NCI-H748 treated with DMSO at 0.1 percent for 48 hours (cell line): ENCODE results near the gene NOP14.
"Not testable (repeated sequence)": the region's sequence is repeated elsewhere in the genome, so short reads cannot be mapped to it uniquely, and the experiment has no call there.

Source experiments
- DNase-seq: peaks from one replicate; lab custom pipeline; 2025; lab: John Stamatoyannopoulos, UW

NOP14 gene

DNA sequence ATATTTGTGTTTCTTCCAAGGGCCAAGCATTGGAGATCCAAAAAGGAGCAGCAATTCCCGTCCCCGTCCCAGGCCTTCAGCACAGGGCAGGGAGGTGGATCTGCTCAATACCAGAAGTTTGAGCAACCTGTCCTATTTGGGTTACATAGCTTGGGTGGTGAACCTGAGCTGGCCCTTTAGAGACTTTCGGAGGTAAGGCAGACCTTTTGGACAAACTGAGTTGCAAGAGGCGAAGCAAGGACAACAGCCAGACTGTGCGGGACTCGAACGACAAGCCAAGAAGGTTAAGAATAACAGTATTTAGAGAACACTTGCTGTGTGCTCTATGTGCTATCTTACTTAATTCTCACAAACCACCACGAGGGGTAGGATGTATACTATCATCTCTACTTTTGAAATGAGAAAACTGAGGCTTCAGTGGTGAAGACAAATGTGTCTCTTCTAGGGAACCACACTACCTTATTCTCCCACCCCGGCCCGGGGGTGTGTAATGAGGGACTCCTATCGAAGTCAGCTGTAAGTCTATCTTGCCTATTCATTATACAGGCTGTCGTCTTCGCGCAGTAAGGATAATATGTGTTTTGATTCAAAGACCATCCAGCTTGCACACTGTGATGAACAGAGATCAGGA lies 1.3 kb downstream of the NOP14 start:
- DNase-seq, result no peak

DNA sequence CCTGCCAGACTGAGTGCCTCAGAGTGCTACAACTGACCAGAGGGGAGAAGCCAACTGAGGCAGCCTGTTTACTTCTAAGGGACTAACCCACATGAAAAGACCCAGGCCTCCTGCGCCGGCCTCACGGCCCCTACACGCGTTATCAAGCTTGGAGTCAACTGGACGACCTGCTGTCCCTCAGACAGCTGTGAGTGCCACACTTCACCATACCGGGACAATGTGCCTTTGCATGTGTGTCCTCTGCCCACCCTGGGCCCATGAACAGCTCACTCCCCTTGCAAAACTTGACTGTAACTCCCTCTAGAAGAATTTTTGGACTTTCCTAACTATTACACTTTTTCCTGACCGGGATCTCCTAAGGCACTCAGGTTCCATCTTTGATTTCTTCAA lies 1.8 kb downstream of the NOP14 start:
- no peak for DNase-seq

DNA sequence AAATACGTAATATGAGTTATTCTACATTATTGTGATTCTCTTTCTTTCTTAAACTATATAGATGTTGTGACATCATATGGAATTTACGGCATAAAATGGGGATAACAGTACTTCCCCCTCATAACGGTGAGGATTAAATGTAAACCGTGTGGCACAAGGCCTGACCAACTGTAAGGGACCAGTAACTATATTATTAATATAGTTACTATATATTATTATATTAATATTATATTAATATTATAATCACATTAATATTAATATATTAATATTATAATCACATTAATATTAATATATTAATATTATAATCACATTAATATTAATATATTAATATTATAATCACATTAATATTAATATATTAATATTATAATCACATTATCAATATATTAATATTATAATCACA lies 2.8 kb downstream of the NOP14 start:
- not testable (repeated sequence) for DNase-seq

DNA sequence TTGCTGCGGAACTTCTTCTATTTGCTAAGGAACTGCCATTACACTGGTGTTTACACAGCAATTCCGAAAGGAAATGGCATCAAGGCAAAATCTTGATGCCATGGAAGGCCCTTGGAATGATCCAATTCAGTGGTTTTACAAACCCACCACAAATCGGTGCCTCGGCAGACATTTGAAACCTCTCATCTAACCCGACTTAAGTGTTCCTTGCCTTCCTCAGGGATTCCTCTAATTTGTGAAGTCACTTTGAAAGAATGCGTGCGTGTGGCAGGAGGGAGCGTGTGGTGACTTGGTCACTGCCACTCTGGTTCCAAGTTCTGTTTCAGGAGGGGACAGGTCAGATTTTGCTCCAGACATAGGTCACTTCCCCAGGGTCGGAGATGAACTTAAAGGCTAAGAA lies 4.8 kb downstream of the NOP14 start:
- no peak for DNase-seq

DNA sequence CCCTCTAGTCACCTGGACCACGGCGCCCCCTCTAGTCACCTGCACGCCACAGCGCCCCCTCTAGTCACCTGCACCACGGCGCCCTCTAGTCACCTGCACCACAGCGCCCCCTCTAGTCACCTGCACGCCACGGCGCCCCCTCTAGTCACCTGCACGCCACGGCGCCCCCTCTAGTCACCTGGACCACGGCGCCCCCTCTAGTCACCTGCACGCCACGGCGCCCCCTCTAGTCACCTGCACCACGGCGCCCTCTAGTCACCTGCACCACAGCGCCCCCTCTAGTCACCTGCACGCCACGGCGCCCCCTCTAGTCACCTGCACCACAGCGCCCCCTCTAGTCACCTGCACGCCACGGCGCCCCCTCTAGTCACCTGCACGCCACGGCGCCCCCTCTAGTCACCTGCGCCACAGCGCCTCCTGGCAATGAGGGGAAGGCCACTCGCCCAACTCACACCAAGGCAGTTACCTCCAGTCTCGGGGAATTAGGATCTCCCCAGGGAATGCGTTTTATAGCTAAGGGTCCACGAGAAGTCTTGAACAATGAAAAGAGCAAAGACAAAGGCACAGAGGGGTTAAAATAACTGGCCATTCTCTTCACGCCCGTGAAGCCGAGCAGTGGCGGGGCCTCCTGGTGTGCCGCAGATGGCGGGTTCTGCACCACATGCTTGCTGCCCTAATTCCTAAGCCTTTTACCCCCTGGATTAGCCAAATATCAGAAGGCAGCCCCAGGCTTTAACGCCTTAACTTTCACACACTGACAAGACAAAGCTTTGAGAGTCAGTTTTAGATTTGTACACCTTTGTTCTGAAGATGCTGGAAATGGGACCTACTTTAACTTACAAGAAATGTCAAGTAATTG lies 7.8 kb downstream of the NOP14 start:
- DNase-seq, result not testable (repeated sequence)

DNA sequence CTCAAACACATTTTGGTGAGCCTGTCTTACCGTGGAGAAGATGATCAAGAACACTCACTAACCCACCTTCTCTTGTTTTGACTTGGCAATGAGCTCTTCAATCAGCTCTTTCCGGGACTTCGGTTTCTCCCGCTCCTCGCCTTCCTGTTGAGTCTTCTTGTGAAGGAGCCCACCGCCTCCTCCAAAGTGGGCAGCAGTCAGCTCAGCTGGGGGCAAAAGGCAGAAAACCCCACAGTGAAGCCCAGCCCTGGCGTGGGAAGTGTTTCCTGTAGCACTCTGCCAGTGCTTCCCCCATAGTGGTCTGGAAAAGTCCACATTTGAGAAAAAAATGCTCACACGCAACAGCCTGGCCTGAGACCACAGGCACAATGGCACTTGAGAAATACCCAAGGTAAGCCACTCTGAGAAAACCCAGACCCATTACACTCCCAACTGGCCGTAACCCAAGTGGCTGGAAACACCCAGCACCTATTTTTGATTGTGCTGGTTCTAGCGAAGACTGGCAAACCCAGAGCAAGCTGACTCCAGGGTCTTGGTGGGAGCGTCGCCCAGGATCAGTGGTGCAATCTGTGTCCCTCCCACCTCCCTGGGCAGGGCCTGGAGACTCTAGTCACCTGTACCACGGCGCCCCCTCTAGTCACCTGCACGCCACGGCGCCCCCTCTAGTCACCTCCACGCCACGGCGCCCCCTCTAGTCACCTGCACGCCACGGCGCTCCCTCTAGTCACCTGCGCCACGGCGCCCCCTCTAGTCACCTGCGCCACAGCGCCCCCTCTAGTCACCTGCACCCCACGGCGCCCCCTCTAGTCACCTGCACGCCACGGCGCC lies 8.6 kb downstream of the NOP14 start:
- DNase-seq, result no peak

DNA sequence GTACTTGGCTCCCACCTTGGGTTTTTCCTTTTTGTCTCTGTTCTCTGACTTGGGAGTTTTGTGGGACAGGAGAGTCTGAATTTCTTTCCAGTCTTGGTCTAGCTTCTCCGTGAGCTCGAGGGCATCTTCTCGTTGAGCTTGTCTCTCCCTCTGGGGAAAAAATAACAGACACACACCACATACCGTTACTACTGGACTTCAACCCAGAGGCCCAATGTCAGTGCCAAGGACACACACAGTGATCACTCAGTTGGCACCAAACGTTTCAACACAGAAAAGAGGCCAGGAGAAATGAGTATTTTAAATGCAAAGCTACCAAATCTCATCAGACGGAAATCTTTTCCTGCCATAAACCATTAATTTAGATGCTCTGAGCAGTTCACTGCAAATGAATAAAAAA lies 9.7 kb downstream of the NOP14 start:
- no peak for DNase-seq

DNA sequence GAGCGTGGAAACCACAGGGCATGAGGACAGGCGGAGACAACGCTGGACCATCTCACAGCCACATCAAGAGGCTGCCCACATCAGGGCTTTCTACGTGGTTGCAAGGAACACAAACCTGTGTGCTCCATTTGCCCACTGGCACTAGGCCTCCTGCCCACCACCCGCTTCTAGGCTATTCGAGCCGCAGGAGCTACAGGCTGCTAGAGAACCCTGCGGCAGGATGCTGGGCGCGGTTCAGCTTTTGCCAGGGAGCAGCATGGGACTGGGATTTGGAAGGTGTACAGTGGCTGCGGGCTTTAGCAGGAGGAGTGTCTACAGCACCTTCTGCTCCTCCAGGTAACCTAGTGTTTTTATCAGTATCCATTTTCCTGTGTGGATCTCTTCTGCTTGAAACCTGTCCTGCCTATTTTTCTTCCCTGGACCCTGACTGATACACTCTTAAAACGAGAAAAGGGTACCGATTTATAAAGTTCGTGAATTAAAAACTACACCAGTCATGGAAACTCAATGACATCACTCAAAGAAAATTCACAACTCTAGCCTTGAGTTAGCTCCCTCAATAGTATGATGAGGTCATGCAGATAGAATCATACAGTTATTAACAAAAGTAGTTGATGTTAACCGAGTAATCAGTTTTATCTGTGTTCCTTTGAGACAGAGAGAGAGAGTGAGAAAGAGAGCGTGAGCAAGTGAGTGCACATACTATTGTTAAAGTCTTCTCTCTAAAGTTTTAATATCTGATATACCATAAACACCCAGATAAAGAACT lies 12.8 kb downstream of the NOP14 start:
- no peak for DNase-seq

DNA sequence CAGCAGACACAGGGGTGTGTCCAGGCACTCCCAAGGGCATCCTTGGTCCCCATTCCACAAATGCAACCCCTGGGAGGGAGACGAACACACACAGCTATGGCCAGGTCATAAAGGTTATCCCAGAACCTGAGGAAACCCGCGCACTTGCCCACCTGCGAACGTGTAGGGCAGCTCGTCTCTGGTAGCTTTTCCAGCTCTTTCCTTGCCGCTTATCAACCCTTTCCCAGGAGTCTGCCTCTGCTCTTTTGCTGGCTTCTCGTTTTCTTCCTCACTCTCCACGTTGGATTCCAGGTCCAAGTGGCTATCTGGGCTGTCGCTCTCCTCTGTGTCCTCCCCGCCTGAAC lies 13.5 kb downstream of the NOP14 start:
- DNase-seq, result no peak

DNA sequence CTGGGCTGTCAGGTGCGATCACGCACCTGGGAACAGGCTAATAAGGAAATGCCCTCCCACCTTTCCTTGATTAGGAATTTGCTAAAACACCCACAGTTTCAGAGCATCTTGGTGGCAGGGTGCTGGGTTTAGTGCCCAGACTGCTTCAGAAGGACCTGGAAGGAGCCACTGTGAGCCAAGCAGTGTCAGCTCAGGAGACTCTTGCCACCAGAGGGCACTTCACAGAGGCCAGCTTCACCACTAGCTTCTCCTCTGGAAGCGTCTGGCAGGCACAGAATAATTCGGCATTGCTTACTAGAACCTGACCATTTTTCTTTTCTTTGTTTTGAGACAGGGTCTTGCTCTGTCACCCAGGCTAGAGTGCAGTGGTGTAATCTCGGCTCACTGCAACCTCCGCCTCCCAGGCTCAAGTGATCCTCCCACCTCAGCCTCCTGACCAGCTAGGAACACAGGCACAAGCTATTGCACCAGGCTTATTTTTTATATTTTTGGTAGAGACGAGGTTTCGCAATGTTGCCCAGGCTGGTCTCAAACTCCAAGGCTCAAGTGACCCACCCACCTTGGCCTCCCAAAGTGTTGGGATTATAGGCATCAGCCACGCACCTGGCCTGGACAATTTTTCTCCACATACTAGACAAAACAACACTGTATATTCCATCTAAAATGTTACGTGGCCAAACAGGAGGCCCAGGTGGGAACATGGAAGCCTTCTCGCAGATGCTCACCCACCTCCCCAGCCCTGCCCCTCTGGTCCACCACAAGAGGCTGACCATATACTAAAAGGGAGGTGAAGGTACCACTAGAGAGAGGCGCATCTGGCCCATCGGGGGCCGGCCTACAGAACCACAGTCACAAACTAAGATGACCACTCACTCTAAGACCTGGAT lies 14.1 kb downstream of the NOP14 start:
- no peak for DNase-seq

DNA sequence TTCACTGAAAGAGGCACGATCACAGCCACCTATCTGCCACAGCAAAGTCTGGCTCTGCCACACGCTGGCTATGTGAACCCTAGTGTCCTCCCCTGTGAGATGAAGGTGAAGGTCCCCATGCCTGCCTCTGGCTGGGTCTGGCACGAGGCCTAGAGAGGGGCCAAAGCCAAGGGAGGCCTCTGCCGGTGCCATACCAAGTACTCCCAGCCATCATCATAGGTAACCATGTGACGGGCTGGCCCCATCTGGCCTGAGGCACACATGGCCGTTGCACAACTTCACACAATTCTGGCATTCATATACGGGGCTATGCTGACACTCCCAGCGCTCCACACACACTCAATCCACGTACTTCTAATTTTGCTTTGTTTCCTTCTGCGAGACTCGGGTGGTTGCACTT lies 15.3 kb downstream of the NOP14 start:
- DNase-seq, result no peak

DNA sequence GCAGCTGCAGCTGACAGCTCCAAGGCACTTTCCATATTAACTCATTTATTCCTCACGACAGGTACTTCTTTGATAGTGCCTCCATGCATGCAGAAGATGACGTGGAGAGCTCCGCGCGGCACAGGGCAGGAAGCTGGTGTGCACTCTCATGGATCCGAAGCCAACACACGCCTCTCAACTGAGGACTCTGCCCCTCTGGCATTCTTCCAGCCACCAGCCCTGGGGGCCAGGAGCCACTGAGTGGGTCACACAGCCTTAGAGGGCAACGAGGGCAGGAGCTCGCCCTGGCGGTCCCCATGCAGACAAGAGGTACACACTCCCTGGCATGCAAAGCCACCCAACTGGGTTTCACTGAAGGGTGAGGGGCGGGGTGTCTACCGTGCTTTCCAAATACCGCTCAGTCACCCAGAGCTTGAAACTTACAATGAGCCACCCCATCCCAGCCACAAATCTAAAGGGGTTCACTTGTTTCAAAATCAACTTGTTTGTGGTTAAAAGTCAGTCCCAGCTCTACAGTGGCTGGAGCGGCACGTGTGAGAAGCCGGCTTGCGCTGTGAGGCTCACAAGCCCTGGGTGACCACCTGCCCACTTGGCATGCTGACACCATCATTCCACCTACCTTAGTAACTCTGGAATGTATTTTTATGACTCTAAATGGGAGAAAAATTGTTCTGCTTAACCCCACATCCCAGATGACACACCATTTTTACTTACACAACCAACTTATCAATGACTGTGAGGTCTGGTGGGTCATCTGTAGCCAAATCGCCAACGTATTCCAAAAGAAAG lies 16.2 kb downstream of the NOP14 start:
- DNase-seq, result no peak

DNA sequence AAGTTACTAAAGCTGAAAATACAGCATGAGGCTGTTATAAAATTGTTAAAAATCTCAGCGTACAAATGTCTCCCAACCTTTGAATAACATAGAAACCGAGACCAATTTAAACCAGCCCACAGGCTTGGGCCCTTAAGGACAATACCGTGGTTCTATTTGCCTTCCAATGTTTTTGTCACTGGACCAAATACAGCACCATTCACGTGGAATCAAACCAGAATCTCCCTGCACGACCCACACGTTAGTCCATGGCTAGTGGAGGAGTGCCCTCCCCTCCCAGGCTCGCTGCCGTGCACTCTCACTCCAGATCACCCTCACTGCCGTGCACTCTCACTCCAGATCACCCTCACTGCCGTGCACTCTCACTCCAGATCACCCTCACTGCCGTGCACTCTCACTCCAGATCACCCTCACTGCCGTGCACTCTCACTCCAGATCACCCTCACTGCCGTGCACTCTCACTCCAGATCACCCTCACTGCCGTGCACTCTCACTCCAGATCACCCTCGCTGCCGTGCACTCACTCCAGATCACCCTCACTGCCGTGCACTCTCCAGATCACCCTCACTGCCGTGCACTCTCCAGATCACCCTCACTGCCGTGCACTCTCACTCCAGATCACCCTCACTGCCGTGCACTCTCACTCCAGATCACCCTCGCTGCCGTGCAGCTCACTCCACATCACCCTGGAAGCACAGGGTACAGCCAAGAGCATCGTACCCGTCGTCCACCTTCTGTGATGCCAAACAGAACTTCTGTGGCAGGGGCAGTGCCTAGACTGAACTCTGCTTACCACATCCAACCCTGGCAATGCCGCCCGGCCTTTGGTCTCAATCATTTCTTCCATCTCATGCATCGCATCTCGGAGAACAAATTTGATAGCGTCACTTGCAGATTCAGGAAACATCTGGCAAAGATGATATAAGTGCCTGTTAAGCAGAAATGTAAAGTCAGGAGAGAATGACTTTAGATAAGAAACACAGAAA lies 17.3 kb downstream of the NOP14 start:
- DNase-seq, result not testable (repeated sequence)

DNA sequence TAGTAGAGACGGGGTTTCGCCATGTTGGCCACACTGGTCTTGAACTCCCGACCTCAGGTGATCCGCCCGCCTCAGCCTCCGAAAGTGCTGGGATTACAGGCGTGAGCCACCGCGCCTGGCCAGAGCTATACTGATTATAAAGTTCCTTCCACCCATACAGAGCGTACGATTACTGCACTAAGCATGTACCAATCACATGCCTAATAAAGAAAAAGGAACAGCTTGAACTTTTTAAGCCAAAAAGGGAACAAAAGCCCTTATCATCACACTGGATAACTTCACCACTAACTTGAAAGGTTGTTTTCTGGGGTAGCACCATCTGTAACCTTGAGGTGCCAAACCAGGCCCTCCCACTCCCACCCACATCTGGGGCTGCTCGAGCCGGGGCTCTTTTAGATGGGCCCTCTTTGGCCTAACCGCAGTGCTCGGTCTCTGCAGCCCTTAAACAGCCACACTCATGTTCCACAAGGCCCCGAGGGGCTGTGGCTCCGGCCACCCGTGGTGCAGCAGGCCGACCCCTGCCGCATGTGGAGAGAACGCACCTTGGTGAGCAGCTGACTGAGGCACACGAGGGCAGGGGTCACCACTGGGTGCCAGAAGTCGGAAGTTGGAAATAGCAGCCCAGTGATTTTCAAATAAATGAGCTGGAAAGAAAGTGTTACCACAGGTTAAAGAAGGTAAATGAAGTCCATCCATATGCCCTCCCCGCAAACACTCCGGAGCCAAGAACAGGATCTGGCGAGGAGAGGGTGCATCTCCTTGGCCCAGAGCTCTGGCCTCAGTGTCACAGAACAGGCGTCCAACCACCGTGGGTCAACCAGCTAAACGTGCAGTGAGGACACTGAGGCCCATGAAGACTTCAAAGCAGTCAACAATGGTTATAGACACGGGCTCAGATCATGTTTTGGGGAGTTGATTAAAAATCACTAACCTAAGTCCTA lies 18.4 kb downstream of the NOP14 start:
- DNase-seq, result no peak

DNA sequence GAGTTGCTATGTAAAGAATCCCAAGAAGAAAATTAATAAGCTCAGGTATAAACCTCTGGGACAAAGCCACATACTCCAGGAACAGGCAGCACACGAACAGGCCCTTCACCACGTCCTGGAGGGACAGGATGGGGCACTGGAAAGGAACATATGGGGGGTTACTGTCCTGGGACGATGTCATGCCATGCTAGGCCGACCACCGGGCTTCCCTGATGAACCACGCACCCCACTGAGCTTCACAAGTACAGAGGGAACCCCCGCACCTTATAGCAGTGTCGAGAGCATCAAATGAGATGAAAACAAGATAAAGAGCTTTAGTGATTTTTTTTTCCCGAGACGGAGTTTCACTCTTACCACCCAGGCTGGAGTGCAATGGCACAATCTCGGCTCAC lies 19.1 kb downstream of the NOP14 start:
- no peak for DNase-seq

DNA sequence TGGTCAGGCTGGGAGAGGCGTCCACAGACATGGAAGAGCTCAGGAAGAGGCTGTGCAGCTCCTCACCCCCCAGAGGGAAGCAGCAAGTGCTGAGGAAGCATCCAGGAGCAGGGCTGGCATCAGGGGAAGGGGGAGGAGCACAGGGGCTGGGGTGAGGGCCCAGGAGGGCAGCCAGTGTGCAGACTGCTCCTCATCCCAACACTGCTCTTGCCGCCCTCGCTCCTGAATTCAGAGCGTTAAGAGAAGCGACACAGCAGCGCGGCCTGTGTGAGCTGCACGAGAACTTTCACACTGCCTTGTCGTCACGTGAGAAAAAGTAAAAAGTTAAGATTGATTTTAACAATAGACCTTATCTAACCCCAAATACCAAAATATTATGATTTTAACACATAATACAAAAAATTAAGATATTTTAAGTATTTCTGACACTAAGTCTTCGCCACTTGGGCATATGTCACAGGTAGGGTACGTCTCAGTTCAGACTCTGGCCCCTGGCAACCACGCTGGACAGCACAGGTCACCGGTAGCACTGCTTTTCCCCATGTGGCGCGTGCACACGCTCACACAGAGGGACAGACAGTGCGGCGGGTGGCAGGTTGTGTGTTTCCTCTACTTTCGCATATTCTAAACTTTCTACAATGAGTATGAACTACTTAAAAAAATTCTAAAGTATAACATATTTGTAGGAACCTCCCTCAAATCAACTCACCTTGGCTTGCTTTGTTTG lies 19.7 kb downstream of the NOP14 start:
- no peak for DNase-seq
